Endodermal cell (in vitro differentiated cells): Measurements from ENCODE around the gene MRTFA. TPM values are rescaled to one million over a fixed set of nuclear protein-coding genes. Genes with fewer than 3 reads are reported as not detected.
"Not testable (repeated sequence)": the region's sequence is repeated elsewhere in the genome, so short reads cannot be mapped to it uniquely, and the experiment has no call there.

Experiments used
- DNase-seq: peaks from one replicate; pipeline ENCODE4 v3.0.0-alpha.2; 2017
- H3K27ac ChIP-seq: 2 replicates; pipeline ENCODE4 v1.5.1; 2013; ENCODE audit warnings: mild to moderate bottlenecking, low read depth, low read length, moderate library complexity
- H3K27me3 ChIP-seq: 2 replicates; pipeline ENCODE4 v1.6.1; 2013; ENCODE audit warnings: mild to moderate bottlenecking, low read length, moderate library complexity; ENCODE audit not compliant: insufficient read depth, control insufficient read depth, poor library complexity, severe bottlenecking
- H3K36me3 ChIP-seq: 2 replicates; pipeline ENCODE4 v1.7.0; 2013; ENCODE audit warnings: mild to moderate bottlenecking, low read length, moderate library complexity; ENCODE audit not compliant: control insufficient read depth, insufficient read depth
- H3K4me1 ChIP-seq: one replicate; pipeline ENCODE4 v1.7.0; 2013; ENCODE audit warnings: low read length; ENCODE audit not compliant: control insufficient read depth, insufficient read depth
- H3K4me3 ChIP-seq: 2 replicates; pipeline ENCODE4 v1.5.1; 2013; ENCODE audit warnings: mild to moderate bottlenecking, low read length, moderate library complexity
- H3K9ac ChIP-seq: 2 replicates; pipeline ENCODE4 v1.6.1; 2013; ENCODE audit warnings: mild to moderate bottlenecking, low read length, moderate library complexity; ENCODE audit not compliant: poor library complexity, severe bottlenecking; ENCODE audit errors: extremely low read depth
- H3K9me3 ChIP-seq: 2 replicates; pipeline ENCODE4 v1.6.1; 2013; ENCODE audit warnings: mild to moderate bottlenecking, low read length, moderate library complexity; ENCODE audit not compliant: control insufficient read depth
- H3K27ac Mint-ChIP-seq: 2 replicates; pipeline ENCODE4 v1.8.0; 2020; ENCODE audit warnings: mixed read lengths
- H3K27me3 Mint-ChIP-seq: 2 replicates; pipeline ENCODE4 v1.8.0; 2021; ENCODE audit warnings: mild to moderate bottlenecking, mixed read lengths; ENCODE audit not compliant: insufficient read depth
- H3K36me3 Mint-ChIP-seq: 2 replicates; pipeline ENCODE4 v1.8.0; 2020; ENCODE audit warnings: low read depth, mixed read lengths
- H3K4me1 Mint-ChIP-seq: 2 replicates; pipeline ENCODE4 v1.8.0; 2020; ENCODE audit warnings: mixed read lengths
- H3K4me3 Mint-ChIP-seq: 2 replicates; pipeline ENCODE4 v1.8.0; 2020; ENCODE audit warnings: mild to moderate bottlenecking, moderate library complexity, mixed read lengths
- H3K9me3 Mint-ChIP-seq: 2 replicates; pipeline ENCODE4 v1.8.0; 2020; ENCODE audit warnings: mild to moderate bottlenecking, mixed read lengths
- WGBS, 2 experiments: methylation state at CpG; one replicate each; pipeline versions ENCODE4 v1.1.5 to v1.1.7; 2013; ENCODE audit warnings: missing lambda C conversion rate in 2 of 2, mixed read lengths in 1 of 2; ENCODE audit not compliant: insufficient coverage in 1 of 2, insufficient read length in 1 of 2; 5-methylcytosine and 5-hydroxymethylcytosine counted together
- total RNA-seq, 2 donors: library from RNA; stranded (reverse); fragmentation: NEBNext Ultra II Directional in 1 of 2; extraction: Animal tissue kit (Norgen Biotek cat#: 25700) in 1 of 2; gene quantifications; 2 replicates in 1 of 2; 3 replicates in 1 of 2; pipeline ENCODE4 v1.2.1, GENCODE V29; 2021
- TF ChIP-seq, protein P1 (sequence below): fragments of 200-600 bp; sonication (generic); conservative IDR thresholded peaks from 2 replicates; pipeline ENCODE4 v1.5.0; 2021; ENCODE audit warnings: antibody characterized with exemption, mild to moderate bottlenecking

Gene MRTFA
- total RNA-seq, 2 donors from 2014 or later = 43.3 to 44.7 TPM

DNA sequence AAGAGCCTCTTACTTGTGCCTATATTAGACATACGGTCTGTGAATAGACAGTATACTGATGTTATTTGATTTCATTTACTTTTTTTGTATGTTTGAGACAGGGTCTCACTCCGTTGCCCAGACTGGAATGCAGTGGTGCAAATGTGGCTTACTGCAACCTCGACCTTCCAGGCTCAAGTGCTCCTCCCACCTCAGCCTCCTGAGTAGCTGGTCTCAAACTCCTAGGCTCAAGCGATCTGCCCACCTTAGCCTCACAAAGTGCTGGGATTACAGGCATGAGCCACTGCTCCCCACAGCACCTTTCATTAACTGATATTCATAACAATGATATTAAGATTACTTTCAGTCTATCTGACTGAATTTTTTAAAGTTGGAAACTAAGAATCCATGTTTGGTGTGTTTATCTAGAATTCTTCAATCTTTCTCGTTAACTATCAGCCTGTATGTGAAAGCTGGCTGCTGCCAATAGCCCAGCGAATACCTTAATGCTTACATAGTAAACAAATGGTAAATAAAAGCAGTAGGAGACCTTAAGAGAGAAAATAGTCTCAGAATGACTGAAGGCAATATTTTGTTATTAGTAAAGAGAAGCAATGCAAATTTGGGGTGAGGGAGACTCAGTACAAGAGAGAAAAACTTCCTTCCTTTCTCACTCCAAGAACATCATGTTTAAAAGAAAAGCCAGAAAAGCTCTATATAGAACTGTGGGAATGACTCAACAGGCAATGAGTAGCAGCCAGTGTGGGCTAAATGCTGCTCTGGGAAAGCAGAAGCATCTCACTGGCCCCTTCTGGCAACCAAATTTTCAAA lies 101.9 kb downstream of the MRTFA start:
- Histone ChIP-seq H3K4me1 (peaks cover 12% of the 10 kb centered on the region), H3K4me3 (no peak overlapping the region), H3K36me3 (peaks cover 4% of the 10 kb centered on the region), H3K9me3 (peaks cover 8% of the 10 kb centered on the region), H3K27ac (peak overlapping the region; percentile 3), H3K9ac (no peak overlapping the region), H3K27me3 (no peaks in the 10 kb centered on the region)
- peak; percentile 70 for DNase-seq
- peak overlapping the region; percentile 86 for H3K27ac Mint-ChIP-seq
- TF ChIP-seq, protein P1, sequence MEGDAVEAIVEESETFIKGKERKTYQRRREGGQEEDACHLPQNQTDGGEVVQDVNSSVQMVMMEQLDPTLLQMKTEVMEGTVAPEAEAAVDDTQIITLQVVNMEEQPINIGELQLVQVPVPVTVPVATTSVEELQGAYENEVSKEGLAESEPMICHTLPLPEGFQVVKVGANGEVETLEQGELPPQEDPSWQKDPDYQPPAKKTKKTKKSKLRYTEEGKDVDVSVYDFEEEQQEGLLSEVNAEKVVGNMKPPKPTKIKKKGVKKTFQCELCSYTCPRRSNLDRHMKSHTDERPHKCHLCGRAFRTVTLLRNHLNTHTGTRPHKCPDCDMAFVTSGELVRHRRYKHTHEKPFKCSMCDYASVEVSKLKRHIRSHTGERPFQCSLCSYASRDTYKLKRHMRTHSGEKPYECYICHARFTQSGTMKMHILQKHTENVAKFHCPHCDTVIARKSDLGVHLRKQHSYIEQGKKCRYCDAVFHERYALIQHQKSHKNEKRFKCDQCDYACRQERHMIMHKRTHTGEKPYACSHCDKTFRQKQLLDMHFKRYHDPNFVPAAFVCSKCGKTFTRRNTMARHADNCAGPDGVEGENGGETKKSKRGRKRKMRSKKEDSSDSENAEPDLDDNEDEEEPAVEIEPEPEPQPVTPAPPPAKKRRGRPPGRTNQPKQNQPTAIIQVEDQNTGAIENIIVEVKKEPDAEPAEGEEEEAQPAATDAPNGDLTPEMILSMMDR = no peak
- WGBS, 2 experiments = 47 to 51% methylated on average over 4 to 6 of the region's 6 CpGs
- peaks cover 34% of the 10 kb centered on the region for H3K4me1 Mint-ChIP-seq
- peak overlapping the region; percentile 10 for H3K4me3 Mint-ChIP-seq
- H3K36me3 Mint-ChIP-seq = peaks cover 6% of the 10 kb centered on the region
- peaks cover 16% of the 10 kb centered on the region for H3K9me3 Mint-ChIP-seq
- H3K27me3 Mint-ChIP-seq = no peaks in the 10 kb centered on the region

DNA sequence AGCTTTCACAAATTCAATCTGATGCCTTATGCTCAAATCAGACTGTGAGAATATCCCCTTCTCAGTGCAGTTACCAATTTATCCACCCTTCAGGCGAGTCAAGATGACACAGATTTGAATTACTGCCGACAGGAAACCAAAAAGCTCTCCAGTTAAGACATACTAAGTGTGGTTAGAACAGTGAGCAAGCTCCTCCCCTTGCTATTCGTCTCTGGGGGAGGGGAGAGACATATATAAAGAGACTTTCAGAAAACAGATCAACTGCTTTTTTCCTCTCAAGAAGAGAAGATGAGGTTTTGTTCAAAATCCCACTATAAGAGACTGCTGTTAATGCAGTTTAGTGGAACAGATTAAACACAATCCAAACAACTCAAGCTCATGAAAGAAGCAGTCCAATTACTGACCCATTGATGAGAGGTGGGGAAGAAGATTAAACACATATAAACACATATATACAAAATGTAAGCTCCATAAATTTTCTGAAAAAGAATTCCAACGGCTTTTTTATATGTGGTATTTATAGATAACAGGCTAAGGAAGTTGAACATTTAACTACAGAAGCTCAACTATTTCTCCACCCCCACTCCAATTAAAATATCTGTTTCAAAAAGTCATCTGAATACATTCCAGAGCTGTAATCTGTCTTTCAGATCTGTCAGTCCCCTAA lies 102.7 kb downstream of the MRTFA start:
- H3K36me3 ChIP-seq = peaks cover 4% of the 10 kb centered on the region
- DNase-seq = no peak
- H3K4me1 Mint-ChIP-seq = peaks cover 34% of the 10 kb centered on the region
- peak overlapping the region; percentile 32 for H3K4me3 Mint-ChIP-seq
- no peaks in the 10 kb centered on the region for H3K27me3 ChIP-seq
- peaks cover 6% of the 10 kb centered on the region for H3K36me3 Mint-ChIP-seq
- H3K27ac ChIP-seq = no peak overlapping the region
- peak overlapping the region; percentile 86 for H3K27ac Mint-ChIP-seq
- peaks cover 12% of the 10 kb centered on the region for H3K4me1 ChIP-seq
- H3K4me3 ChIP-seq = peak overlapping the region; percentile 57
- TF ChIP-seq, protein P1 = no peak
- H3K9me3 Mint-ChIP-seq = peaks cover 16% of the 10 kb centered on the region
- no peaks in the 10 kb centered on the region for H3K27me3 Mint-ChIP-seq
- H3K9ac ChIP-seq = no peak overlapping the region
- whole genome bisulfite sequencing, 2 experiments = 0 to 48% methylated on average over 1 to 3 of the region's 4 CpGs
- H3K9me3 ChIP-seq = peaks cover 8% of the 10 kb centered on the region

DNA sequence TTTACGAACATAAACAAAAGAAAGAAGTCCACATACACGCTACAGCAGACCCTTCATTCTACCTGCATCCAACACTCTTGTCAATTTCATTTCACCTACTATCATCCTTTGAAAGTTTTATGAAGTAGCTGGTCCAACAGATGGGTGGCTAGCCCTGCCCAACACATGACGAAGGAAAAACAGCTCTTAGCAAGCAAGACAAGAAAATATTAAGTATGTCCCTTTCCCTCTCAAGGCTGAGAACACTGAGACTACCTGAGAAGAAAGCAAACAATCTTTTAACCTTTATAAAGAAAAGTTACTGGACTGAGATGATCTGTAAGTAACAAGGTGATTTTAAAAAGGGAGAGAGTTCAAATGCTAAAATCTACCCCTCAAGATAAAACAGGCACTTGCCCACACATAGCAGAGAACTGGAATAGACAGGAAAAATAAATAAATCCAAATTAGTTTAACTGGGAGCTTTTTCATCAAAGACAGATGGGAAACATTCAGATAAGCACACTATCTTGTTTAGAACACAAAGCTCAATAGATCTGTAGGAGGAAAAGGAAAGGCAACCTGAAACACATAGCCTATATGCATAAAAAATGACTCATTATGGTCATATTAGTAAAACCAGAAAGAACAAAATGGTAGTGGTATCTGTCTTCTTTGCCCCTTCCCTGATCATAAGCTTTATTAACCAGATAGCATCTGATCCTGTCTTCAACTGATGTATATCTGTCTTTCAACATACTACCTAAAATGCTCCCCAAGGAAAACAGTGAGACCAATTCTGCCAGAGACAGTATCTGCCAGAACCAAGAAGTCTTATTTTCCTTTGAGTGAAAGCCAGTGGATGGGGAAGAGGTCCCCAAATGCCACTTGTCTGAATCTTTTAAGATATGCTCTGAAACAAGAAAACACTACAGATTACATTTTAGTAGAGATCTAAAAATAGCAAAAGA lies 104.3 kb downstream of the MRTFA start:
- WGBS, 2 experiments = 92 to 100% methylated on average over 1 to 3 of the region's 3 CpGs

DNA sequence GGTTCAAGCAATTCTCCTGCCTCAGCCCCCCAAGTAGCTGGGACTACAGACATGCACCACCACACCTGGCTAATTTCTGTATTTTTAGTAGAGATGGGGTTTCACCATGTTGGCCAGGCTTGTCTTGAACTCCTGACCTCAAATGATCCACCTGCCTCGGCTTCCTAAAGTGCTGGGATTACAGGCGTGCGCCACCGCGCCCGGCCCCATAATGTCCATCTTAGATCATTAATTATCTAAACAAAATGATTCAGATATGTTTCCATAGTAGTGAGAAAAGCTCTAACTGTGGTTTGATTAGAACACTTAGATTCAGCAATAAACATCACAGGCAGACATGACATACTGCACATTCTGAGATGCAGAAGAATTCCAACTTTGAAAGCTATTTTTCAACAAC lies 106.1 kb downstream of the MRTFA start:
- not testable (repeated sequence) for H3K9ac ChIP-seq, H3K27ac Mint-ChIP-seq, H3K9me3 Mint-ChIP-seq, H3K27ac ChIP-seq, H3K4me3 Mint-ChIP-seq, DNase-seq, H3K9me3 ChIP-seq, H3K4me3 ChIP-seq, H3K27me3 ChIP-seq, H3K36me3 ChIP-seq, H3K27me3 Mint-ChIP-seq, H3K36me3 Mint-ChIP-seq
- 90 to 99% methylated on average over 2 to 6 of the region's 6 CpGs for WGBS, 2 experiments
- peaks cover 47% of the 10 kb centered on the region for H3K4me1 Mint-ChIP-seq
- peaks cover 17% of the 10 kb centered on the region for H3K4me1 ChIP-seq

More for the DNA sequence above, 104.3 kb downstream of the MRTFA start:
- TF ChIP-seq, protein P1 = no peak
- H3K27ac ChIP-seq = no peak overlapping the region
- peak overlapping the region; percentile 57 for H3K4me3 ChIP-seq
- Mint-ChIP-seq H3K4me3 (peak overlapping the region; percentile 32), H3K9me3 (peaks cover 13% of the 10 kb centered on the region), H3K36me3 (peaks cover 10% of the 10 kb centered on the region), H3K4me1 (peaks cover 34% of the 10 kb centered on the region), H3K27me3 (no peaks in the 10 kb centered on the region), H3K27ac (no peak overlapping the region)
- no peaks in the 10 kb centered on the region for H3K27me3 ChIP-seq
- peaks cover 4% of the 10 kb centered on the region for H3K36me3 ChIP-seq
- H3K9ac ChIP-seq = no peak overlapping the region
- DNase-seq = no peak
- peaks cover 8% of the 10 kb centered on the region for H3K9me3 ChIP-seq
- peaks cover 12% of the 10 kb centered on the region for H3K4me1 ChIP-seq
